Nephron progenitor cell (in vitro differentiated cells): Measurements from ENCODE around the gene ADARB2.
"Not testable (repeated sequence)": the region's sequence is repeated elsewhere in the genome, so short reads cannot be mapped to it uniquely, and the experiment has no call there.

Experiments
- DNase-seq: peaks from one replicate; pipeline ENCODE4 v3.0.0; 2021
- H3K27ac Mint-ChIP-seq: 2 replicates; pipeline ENCODE4 v1.8.0; 2021; ENCODE audit warnings: mild to moderate bottlenecking, moderate library complexity, mixed read lengths
- H3K27me3 Mint-ChIP-seq: 2 replicates; pipeline ENCODE4 v1.8.0; 2021; ENCODE audit warnings: mild to moderate bottlenecking, low read depth, mixed read lengths; ENCODE audit not compliant: poor library complexity
- H3K36me3 Mint-ChIP-seq: 2 replicates; pipeline ENCODE4 v1.8.0; 2021; ENCODE audit warnings: low read depth, mixed read lengths
- H3K4me1 Mint-ChIP-seq: 2 replicates; pipeline ENCODE4 v1.8.0; 2021; ENCODE audit warnings: mixed read lengths
- H3K4me3 Mint-ChIP-seq: 2 replicates; pipeline ENCODE4 v1.8.0; 2021; ENCODE audit warnings: mild to moderate bottlenecking, moderate library complexity, mixed read lengths
- H3K9me3 Mint-ChIP-seq: 2 replicates; pipeline ENCODE4 v1.8.0; 2021; ENCODE audit warnings: mild to moderate bottlenecking, moderate library complexity, mixed read lengths
- TF ChIP-seq, protein P1 (sequence below): fragments of 200-600 bp; sonication (generic); IDR thresholded peaks from 2 replicates; pipeline ENCODE4 v1.5.0; 2021; ENCODE audit warnings: antibody characterized with exemption

ADARB2 gene

GRCh38 chr10:1166101-1166827 lies 571.1 kb downstream of the ADARB2 start:
- TF ChIP-seq, protein P1, sequence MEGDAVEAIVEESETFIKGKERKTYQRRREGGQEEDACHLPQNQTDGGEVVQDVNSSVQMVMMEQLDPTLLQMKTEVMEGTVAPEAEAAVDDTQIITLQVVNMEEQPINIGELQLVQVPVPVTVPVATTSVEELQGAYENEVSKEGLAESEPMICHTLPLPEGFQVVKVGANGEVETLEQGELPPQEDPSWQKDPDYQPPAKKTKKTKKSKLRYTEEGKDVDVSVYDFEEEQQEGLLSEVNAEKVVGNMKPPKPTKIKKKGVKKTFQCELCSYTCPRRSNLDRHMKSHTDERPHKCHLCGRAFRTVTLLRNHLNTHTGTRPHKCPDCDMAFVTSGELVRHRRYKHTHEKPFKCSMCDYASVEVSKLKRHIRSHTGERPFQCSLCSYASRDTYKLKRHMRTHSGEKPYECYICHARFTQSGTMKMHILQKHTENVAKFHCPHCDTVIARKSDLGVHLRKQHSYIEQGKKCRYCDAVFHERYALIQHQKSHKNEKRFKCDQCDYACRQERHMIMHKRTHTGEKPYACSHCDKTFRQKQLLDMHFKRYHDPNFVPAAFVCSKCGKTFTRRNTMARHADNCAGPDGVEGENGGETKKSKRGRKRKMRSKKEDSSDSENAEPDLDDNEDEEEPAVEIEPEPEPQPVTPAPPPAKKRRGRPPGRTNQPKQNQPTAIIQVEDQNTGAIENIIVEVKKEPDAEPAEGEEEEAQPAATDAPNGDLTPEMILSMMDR = no peak
- Mint-ChIP-seq H3K4me1 (peaks cover 15% of the 10 kb centered on the region), H3K36me3 (no peaks in the 10 kb centered on the region), H3K9me3 (no peaks in the 10 kb centered on the region), H3K4me3 (no peak overlapping the region), H3K27me3 (peaks cover 15% of the 10 kb centered on the region), H3K27ac (no peak overlapping the region)
- DNase-seq = no peak

DNA sequence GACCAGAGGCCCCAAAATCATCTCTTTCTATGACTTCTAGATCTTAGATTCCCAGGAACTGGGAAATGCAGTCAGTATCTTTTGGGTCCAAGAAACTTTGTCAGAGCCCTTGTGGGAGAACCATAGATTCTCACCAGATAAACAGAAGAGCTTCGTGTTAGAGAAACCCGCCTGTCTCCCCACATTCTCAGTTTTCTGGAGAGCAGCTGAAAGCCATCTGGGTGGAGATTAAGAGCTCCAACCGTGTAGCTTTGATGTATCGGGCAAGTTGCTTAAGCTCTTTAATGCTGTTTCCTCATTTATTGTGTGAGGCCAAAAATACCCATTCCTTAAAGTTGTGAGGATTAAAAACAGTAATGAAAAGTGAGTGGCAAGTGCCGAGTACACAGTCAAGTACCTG lies 573.5 kb downstream of the ADARB2 start:
- Mint-ChIP-seq H3K4me3 (no peak overlapping the region), H3K27ac (no peak overlapping the region), H3K4me1 (no peaks in the 10 kb centered on the region), H3K9me3 (no peaks in the 10 kb centered on the region), H3K27me3 (peaks cover 11% of the 10 kb centered on the region), H3K36me3 (no peaks in the 10 kb centered on the region)
- TF ChIP-seq, protein P1 = no peak
- no peak for DNase-seq

DNA sequence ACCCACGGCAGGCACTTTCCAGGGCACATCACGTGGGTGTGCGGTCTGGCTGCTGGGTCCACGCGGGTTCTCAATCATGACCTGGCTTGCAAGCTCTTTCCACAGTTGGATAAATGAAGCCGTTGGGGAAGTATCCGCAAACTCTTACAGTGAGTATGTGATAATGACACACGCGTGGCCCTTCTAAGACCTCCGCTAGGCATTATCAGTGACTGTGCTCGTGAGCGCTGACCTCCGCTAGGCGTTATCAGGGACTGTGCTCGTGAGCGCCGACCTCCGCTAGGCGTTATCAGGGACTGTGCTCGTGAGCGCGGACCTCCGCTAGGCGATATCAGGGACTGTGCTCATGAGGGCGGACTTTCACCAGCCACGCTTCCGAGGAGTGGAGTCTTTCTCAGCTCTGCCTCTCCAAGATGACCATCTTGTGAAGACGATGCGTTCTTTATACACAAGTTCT lies 574.1 kb downstream of the ADARB2 start:
- Mint-ChIP-seq H3K27me3 (peaks cover 11% of the 10 kb centered on the region), H3K27ac (no peak overlapping the region), H3K4me3 (no peak overlapping the region), H3K9me3 (no peaks in the 10 kb centered on the region), H3K4me1 (no peaks in the 10 kb centered on the region), H3K36me3 (no peaks in the 10 kb centered on the region)
- DNase-seq = no peak
- TF ChIP-seq, protein P1 = no peak

GRCh38 chr10:1162481-1163203 lies 574.7 kb downstream of the ADARB2 start:
- H3K9me3 Mint-ChIP-seq = no peaks in the 10 kb centered on the region
- no peak overlapping the region for H3K4me3 Mint-ChIP-seq
- TF ChIP-seq, protein P1 = no peak
- no peaks in the 10 kb centered on the region for H3K4me1 Mint-ChIP-seq
- H3K27me3 Mint-ChIP-seq = peaks cover 11% of the 10 kb centered on the region
- no peak overlapping the region for H3K27ac Mint-ChIP-seq
- no peaks in the 10 kb centered on the region for H3K36me3 Mint-ChIP-seq
- DNase-seq = no peak

GRCh38 chr10:1161315-1161673 lies 576.0 kb downstream of the ADARB2 start:
- Mint-ChIP-seq H3K27me3 (peaks cover 16% of the 10 kb centered on the region), H3K4me1 (peaks cover 12% of the 10 kb centered on the region)
- H3K27ac Mint-ChIP-seq, DNase-seq, H3K9me3 Mint-ChIP-seq, H3K4me3 Mint-ChIP-seq, H3K36me3 Mint-ChIP-seq: not testable (repeated sequence)

DNA sequence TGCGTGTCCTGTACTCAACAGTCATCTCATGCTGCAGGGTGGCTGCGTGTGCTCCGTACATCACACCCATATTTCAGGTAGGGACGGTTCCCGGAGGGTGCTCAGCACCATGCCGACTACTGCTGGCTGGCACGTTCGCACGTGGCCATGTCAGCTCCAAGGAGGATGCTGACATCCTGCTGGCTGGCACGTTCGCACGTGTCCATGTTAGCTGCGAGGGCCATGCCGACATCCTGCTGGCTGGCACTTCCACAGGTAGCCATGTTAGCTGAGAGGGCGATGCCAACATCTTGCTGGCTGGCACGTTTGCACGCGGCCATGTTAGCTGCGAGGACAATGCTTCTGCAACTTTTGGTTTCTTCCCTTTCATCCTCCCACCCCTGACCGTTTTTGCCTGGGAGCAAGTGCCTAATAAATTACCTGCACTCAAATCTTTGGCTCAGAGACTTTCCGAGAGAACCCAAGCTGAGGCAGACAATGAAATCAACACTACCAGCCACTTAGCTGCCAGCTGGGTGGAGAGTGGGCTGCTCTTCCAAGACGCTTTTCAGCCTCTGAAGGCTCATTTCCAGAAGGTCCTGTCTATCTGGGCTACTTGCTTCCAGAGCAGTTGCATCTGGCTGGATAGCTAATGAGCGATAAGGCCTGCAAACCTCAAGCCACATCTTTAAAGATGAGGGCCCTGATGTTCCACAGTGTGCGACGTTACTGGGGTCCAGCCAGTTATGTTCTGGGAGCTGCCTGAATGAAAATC lies 576.6 kb downstream of the ADARB2 start:
- TF ChIP-seq, protein P1 = no peak
- peaks cover 15% of the 10 kb centered on the region for H3K4me1 Mint-ChIP-seq

More for the DNA sequence above, 576.6 kb downstream of the ADARB2 start:
- Mint-ChIP-seq H3K27me3 (peaks cover 14% of the 10 kb centered on the region), H3K27ac (no peak overlapping the region), H3K4me3 (no peak overlapping the region), H3K9me3 (no peaks in the 10 kb centered on the region), H3K36me3 (no peaks in the 10 kb centered on the region)
- DNase-seq = no peak
